ENCODE measurements around the gene LDLRAD3. TPM values are rescaled to one million over a fixed set of nuclear protein-coding genes. Genes with fewer than 3 reads are reported as not detected.

The LDLRAD3 gene
- total RNA-seq, 1 experiment from 2014 or later: 19.0 TPM

DNA sequence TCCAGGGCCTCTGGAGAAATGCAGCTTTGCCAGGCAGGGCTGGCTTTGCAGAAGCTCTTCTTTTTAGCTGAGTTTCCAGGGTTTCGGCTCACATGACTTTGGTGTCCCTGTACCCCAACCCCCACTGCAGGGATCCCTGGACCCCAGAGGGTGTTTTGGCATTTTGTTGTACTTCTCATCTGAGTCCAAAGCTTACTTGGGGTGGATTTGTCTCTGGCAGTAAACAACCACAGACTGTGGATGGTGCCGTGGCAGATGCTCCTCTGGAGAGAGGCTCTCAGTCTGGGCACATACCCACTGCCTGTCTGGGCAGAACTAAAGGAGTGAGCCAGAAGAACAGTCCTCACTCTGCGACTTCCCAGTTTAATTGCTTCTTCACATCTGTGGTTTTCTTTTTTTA is 295.8 kb downstream of the LDLRAD3 start:
- POLR2A ChIA-PET: no interaction called here
- H3K9ac ChIP-seq (ENCODE audit: low read length): no peak overlapping the region
- H3K27ac ChIP-seq (ENCODE audit: low read depth, low read length): no peak overlapping the region
- peaks cover 8 to 14% of the 10 kb centered on the region in 2 experiments for H3K4me1 ChIP-seq (ENCODE audit: control insufficient read depth in 1 of 2, insufficient read depth in 2 of 2, low read length in 2 of 2)
- no peaks in the 10 kb centered on the region for H4K20me1 ChIP-seq (ENCODE audit: insufficient read depth)
- RAD21 ChIA-PET (ENCODE audit: low non-redundant PET in 1 of 2, low total read pairs in 2 of 2, uncharacterized antibody in 2 of 2, unreplicated experiment in 2 of 2): no interaction called here
- DNase-seq (ENCODE audit: low read depth, low spot score) (no peak), ATAC-seq (no peak)
- TF ChIP-seq SRF (IDR thresholded peaks at IDR 0.05; ENCODE audit: low read depth) (no peak), MAX (IDR thresholded peaks at IDR 0.05) (no peak), ZFX (IDR thresholded peaks at IDR 0.05) (no peak), CBX3 (IDR thresholded peaks at IDR 0.05; ENCODE audit: low read depth) (no peak), SP1 (IDR thresholded peaks at IDR 0.05; ENCODE audit: low read depth) (no peak), ATF3 (IDR thresholded peaks at IDR 0.05) (no peak), TCF7L2 (IDR thresholded peaks at IDR 0.05; ENCODE audit: borderline replicate concordance, extremely low read depth, insufficient read depth, insufficient read length) (no peak), EZH2 (IDR thresholded peaks at IDR 0.05) (no peak), FOSL1 (IDR thresholded peaks at IDR 0.05; ENCODE audit: low read depth) (no peak), JUND (IDR thresholded peaks at IDR 0.05) (no peak), CEBPB (IDR thresholded peaks at IDR 0.05; ENCODE audit: low read depth) (no peak), SIN3A (IDR thresholded peaks at IDR 0.05; ENCODE audit: low read depth) (no peak), RAD21 (IDR thresholded peaks at IDR 0.05; ENCODE audit: low read depth) (no peak), ZNF274 (IDR thresholded peaks at IDR 0.05; ENCODE audit: low read depth, low read length) (no peak), ZBTB33 (IDR thresholded peaks at IDR 0.05; ENCODE audit: extremely low read depth, insufficient replicate concordance, low read length) (no peak)
- TF ChIP-seq, protein P1, sequence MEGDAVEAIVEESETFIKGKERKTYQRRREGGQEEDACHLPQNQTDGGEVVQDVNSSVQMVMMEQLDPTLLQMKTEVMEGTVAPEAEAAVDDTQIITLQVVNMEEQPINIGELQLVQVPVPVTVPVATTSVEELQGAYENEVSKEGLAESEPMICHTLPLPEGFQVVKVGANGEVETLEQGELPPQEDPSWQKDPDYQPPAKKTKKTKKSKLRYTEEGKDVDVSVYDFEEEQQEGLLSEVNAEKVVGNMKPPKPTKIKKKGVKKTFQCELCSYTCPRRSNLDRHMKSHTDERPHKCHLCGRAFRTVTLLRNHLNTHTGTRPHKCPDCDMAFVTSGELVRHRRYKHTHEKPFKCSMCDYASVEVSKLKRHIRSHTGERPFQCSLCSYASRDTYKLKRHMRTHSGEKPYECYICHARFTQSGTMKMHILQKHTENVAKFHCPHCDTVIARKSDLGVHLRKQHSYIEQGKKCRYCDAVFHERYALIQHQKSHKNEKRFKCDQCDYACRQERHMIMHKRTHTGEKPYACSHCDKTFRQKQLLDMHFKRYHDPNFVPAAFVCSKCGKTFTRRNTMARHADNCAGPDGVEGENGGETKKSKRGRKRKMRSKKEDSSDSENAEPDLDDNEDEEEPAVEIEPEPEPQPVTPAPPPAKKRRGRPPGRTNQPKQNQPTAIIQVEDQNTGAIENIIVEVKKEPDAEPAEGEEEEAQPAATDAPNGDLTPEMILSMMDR (IDR thresholded peaks at IDR 0.05 in 2 of 3, conservative IDR thresholded peaks at IDR 0.05 in 1 of 3; ENCODE audit: borderline replicate concordance in 1 of 3, insufficient read depth in 1 of 3, low read depth in 2 of 3, low read length in 2 of 3): no peak
- H2AFZ ChIP-seq (ENCODE audit: low read depth, low read length, poor library complexity, severe bottlenecking): no peak overlapping the region
- intact Hi-C loops (cut with micrococcal nuclease): no loop called here
- H3K79me2 ChIP-seq (ENCODE audit: insufficient read depth, low read length): no peaks in the 10 kb centered on the region
- H3K27me3 ChIP-seq (ENCODE audit: insufficient read depth, low read length): no peaks in the 10 kb centered on the region
- CTCF ChIA-PET: no interaction called here
- no peak overlapping the region for H3K4me3 ChIP-seq (replicated peaks in 1 of 2; ENCODE audit: low read depth in 1 of 2, low read length in 2 of 2)
- H3K4me2 ChIP-seq (ENCODE audit: low read length): no peak overlapping the region
- no peaks in the 10 kb centered on the region for H3K9me3 ChIP-seq (ENCODE audit: control insufficient read depth in 1 of 2, insufficient read depth in 1 of 2, low read depth in 1 of 2, low read length in 2 of 2)
- H3K36me3 ChIP-seq (ENCODE audit: control insufficient read depth in 1 of 2, insufficient read depth in 2 of 2, low read length in 2 of 2): no peaks in the 10 kb centered on the region
- BruUV-seq (replicated peaks): no TSS peak
- H3K9me2 ChIP-seq (ENCODE audit: insufficient read depth): no peaks in the 10 kb centered on the region; the same call in 1 of the 2 replicates
